GM12864 (cell line): ENCODE data around the gene PDE6B.
"Not testable (repeated sequence)": the region's sequence is repeated elsewhere in the genome, so short reads cannot be mapped to it uniquely, and the experiment has no call there.

Source experiments
- DNase-seq: peaks from one replicate; pipeline ENCODE4 v3.0.0-alpha.2; 2011; ENCODE audit warnings: low read depth
- H3K4me3 ChIP-seq: 2 replicates; pipeline ENCODE4 v1.5.1; 2011; ENCODE audit warnings: mild to moderate bottlenecking, low read depth, low read length, control low read depth
- TF ChIP-seq, protein P1 (sequence below): IDR thresholded peaks from 2 replicates; pipeline ENCODE4 v1.5.1; 2011; ENCODE audit warnings: low read depth, mild to moderate bottlenecking, moderate library complexity, low read length, control low read depth, inconsistent platforms; ENCODE audit errors: missing control alignments

Gene PDE6B

GRCh38 chr4:633406-633805 lies 8.0 kb downstream of the PDE6B start:
- no peak overlapping the region for H3K4me3 ChIP-seq
- TF ChIP-seq, protein P1, sequence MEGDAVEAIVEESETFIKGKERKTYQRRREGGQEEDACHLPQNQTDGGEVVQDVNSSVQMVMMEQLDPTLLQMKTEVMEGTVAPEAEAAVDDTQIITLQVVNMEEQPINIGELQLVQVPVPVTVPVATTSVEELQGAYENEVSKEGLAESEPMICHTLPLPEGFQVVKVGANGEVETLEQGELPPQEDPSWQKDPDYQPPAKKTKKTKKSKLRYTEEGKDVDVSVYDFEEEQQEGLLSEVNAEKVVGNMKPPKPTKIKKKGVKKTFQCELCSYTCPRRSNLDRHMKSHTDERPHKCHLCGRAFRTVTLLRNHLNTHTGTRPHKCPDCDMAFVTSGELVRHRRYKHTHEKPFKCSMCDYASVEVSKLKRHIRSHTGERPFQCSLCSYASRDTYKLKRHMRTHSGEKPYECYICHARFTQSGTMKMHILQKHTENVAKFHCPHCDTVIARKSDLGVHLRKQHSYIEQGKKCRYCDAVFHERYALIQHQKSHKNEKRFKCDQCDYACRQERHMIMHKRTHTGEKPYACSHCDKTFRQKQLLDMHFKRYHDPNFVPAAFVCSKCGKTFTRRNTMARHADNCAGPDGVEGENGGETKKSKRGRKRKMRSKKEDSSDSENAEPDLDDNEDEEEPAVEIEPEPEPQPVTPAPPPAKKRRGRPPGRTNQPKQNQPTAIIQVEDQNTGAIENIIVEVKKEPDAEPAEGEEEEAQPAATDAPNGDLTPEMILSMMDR, result no peak
- no peak for DNase-seq

- DNase-seq, result no peak
- TF ChIP-seq, protein P1, result no peak
- no peak overlapping the region for H3K4me3 ChIP-seq
These were observed 8.7 kb downstream of the PDE6B start for GRCh38 chr4:633976-634598.

- H3K4me3 ChIP-seq, result no peak overlapping the region
- TF ChIP-seq, protein P1, result no peak
- DNase-seq, result no peak
These were observed 9.2 kb downstream of the PDE6B start for GRCh38 chr4:634599-634985.

DNA sequence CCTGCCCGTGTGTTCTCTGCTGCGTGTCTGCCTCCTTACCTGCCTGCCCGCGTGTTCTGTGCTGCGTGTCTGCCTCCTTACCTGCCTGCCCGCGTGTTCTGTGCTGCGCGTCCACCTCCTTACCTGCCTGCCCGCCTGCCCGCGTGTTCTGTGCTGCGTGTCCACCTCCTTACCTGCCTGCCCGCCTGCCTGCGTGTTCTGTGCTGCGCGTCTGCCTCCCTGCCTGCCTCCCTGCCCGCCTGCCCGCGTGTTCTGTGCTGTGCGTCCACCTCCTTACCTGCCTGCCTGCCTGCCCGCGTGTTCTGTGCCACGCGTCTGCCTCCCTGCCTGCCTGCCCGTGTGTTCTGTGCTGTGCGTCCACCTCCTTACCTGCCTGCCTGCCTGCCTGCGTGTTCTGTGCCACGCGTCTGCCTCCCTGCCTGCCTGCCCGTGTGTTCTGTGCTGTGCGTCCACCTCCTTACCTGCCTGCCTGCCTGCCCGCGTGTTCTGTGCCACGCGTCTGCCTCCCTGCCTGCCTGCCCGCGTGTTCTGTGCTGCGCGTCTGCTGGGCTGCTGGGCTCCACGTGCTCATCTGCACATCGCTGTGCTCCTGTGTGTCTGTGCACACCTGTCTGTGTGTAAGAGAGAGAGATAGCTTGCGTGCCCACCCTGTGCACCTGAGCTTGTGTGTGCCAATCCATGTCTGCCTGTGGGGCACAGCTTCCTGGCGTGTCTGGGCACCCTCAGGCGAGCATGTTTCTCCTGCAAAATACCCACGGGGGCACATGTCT lies 9.9 kb downstream of the PDE6B start:
- not testable (repeated sequence) for DNase-seq

DNA sequence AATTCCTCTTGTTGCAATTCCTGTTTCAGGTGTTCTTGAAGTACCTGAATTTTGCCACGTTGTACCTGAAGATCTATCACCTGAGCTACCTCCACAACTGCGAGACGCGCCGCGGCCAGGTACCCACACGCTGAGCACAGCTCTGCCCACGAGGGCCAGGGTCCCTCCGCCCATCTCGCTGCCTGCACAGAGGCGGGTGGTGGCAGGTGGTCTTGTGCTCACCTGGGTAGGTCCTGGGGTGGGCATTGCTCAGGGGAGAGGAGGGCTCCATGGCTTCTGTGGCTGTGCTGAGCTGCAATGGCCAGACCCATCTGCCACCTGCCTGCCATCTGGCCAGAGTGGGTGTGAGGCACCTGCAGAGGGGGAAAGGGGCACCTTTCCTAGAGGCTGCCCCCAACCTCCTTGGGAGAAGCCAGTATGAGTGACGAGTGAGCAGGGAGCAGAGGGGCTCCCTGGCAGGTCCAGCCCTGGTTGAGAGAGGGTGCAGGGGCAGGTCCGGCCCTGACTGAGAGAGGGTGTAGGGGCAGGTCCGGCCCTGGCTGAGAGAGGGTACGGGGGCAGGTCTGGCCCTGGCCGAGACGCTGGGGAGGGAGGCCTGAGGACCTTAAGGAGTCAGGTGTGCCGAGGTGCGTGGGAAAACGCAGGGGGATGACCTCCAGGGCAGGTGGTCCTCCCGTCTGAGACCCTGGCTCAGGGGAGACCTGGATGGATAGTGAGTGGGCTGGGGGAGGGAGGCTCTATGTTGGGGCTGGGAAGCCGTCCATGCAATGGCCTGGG lies 10.7 kb downstream of the PDE6B start:
- TF ChIP-seq, protein P1, result no peak
- H3K4me3 ChIP-seq, result no peak overlapping the region
- DNase-seq, result no peak

More for the DNA sequence above, 9.9 kb downstream of the PDE6B start:
- H3K4me3 ChIP-seq, result not testable (repeated sequence)

DNA sequence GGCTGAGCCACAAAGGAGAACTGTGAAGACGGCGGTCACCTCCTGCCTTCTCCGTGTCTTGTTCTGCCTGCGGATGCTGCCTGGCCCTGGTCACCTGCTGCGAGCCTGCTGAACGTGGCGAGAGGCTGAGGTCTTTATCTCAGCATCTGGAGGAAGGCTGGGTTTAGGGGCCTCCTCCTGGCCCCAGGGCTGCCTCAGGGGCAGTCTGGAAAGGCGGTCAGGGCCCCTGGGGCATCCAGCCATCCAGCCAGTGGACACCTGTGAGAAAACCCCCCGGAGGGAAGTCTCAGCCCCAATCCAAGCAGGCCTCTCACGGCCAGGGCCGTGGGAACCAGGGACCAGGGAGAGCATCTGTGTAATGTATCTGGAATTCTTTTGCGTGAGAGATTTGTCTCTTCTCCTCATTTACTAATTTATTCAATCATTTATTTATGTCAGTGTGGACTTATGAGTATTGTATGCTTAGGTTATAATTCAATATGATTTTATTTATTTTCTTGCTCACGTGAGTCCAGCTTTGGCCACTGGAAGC lies 11.3 kb downstream of the PDE6B start:
- H3K4me3 ChIP-seq, result no peak overlapping the region
- no peak for DNase-seq
- TF ChIP-seq, protein P1, result no peak

GRCh38 chr4:637536-638280 lies 12.3 kb downstream of the PDE6B start:
- H3K4me3 ChIP-seq, result no peak overlapping the region
- DNase-seq, result no peak
- TF ChIP-seq, protein P1, result no peak

- H3K4me3 ChIP-seq, DNase-seq: not testable (repeated sequence)
These were observed 17.0 kb downstream of the PDE6B start for GRCh38 chr4:642366-642765.
